OCI-LY7 (cell line): ENCODE data around the gene MAP2K5. TPM values are rescaled to one million over a fixed set of nuclear protein-coding genes. Genes with fewer than 3 reads are reported as not detected.

ENCODE experiments used
- BruUV-seq: library from RNA; stranded (reverse); fragments of 400-500 nt; replicated peaks from 2 replicates; lab custom pipeline; 2021; lab: Mats Ljungman, UMichigan
- CTCF ChIA-PET: fragments of 300-600 bp; sonication (Branson Sonifier 250); formaldehyde crosslinking; loops from one replicate; lab custom pipeline; 2022; ENCODE audit warnings: antibody characterized with exemption; ENCODE audit not compliant: unreplicated experiment; lab: Charles Lee
- POLR2A ChIA-PET: fragments of 300-600 bp; sonication (Branson Sonifier 250); formaldehyde crosslinking; loops from one replicate; lab custom pipeline; 2022; ENCODE audit warnings: antibody characterized with exemption; lab: Charles Lee
- DNase-seq: peaks from one replicate; pipeline ENCODE4 v3.0.0-alpha.2; 2015; ENCODE audit warnings: low spot score
- H2AFZ ChIP-seq: fragments of 200-600 bp; sonication (generic), shearing (Covaris generic); 2 replicates; pipeline ENCODE4 v1.6.1; 2014; ENCODE audit warnings: mild to moderate bottlenecking, antibody characterized with exemption, low read length, moderate library complexity
- H3K27ac ChIP-seq: fragments of 200-600 bp; sonication (generic); 2 replicates; pipeline ENCODE4 v1.5.1; 2014; ENCODE audit warnings: mixed run types, low read depth, mild to moderate bottlenecking, moderate library complexity, low read length, inconsistent platforms; ENCODE audit not compliant: poor library complexity, severe bottlenecking
- H3K36me3 ChIP-seq: fragments of 200-600 bp; sonication (generic); 2 replicates; pipeline ENCODE4 v1.6.1; 2014; ENCODE audit warnings: mild to moderate bottlenecking, antibody characterized with exemption, low read length, moderate library complexity, mixed read lengths; ENCODE audit not compliant: insufficient read depth
- H3K4me1 ChIP-seq: fragments of 200-600 bp; sonication (generic); 2 replicates; pipeline ENCODE4 v1.5.1; 2014; ENCODE audit warnings: mild to moderate bottlenecking, low read length; ENCODE audit not compliant: insufficient read depth, poor library complexity, severe bottlenecking
- H3K4me2 ChIP-seq: fragments of 200-600 bp; sonication (generic); 2 replicates; pipeline ENCODE4 v1.6.1; 2014; ENCODE audit warnings: mild to moderate bottlenecking, low read length
- H3K4me3 ChIP-seq: fragments of 200-600 bp; sonication (generic); 2 replicates; pipeline ENCODE4 v1.5.1; 2014; ENCODE audit warnings: mild to moderate bottlenecking, low read depth, low read length; ENCODE audit not compliant: poor library complexity, severe bottlenecking
- H3K79me2 ChIP-seq: fragments of 200-600 bp; sonication (generic); 2 replicates; pipeline ENCODE4 v1.6.1; 2016; ENCODE audit warnings: low read depth, mild to moderate bottlenecking, low read length, moderate library complexity, mixed read lengths; ENCODE audit not compliant: insufficient read depth
- H3K9me2 ChIP-seq: fragments of 200-600 bp; sonication (generic); 2 replicates; pipeline ENCODE4 v1.6.1; 2016; ENCODE audit warnings: mild to moderate bottlenecking, low read length, mixed read lengths; ENCODE audit not compliant: insufficient read depth
- H3K9me3 ChIP-seq: fragments of 200-600 bp; sonication (generic); 2 replicates; pipeline ENCODE4 v1.6.1; 2014; ENCODE audit warnings: mild to moderate bottlenecking, mixed run types, low read length, mixed read lengths
- H4K20me1 ChIP-seq: fragments of 200-600 bp; sonication (generic); 2 replicates; pipeline ENCODE4 v1.6.1; 2014; ENCODE audit warnings: mild to moderate bottlenecking, antibody characterized with exemption, low read length, moderate library complexity, mixed read lengths; ENCODE audit not compliant: insufficient read depth
- CTCF ChIP-seq: fragments of 200-600 bp; sonication (generic); conservative IDR thresholded peaks from 2 replicates; pipeline ENCODE4 v1.5.1; 2014; ENCODE audit warnings: mild to moderate bottlenecking, antibody characterized with exemption, low read length, moderate library complexity, mixed read lengths
- EZH2phosphoT487 ChIP-seq: fragments of 200-600 bp; sonication (generic); IDR thresholded peaks from 2 replicates; pipeline ENCODE4 v1.6.1; 2018; ENCODE audit warnings: low read depth, borderline replicate concordance, mild to moderate bottlenecking, mixed run types, antibody characterized with exemption, low read length, moderate library complexity, mixed read lengths
- intact Hi-C: fragments of 100-400 bp; cut with micrococcal nuclease; formaldehyde crosslinking; loops from one replicate; pipeline ENCODE4 v1.10.0; 2022; ENCODE audit not compliant: unreplicated experiment
- total RNA-seq, 2 experiments: library from RNA; depleted of rRNA in 1 of 2; stranded (reverse); fragments of >200 nt in 1 of 2; shearing (Covaris generic) in 1 of 2; gene quantifications; 2 replicates each; pipeline ENCODE4 v1.2.3, GENCODE V29; 2014 to 2022

The MAP2K5 gene
- total RNA-seq, 2 experiments from 2014 or later: 10.2 to 35.0 TPM

DNA sequence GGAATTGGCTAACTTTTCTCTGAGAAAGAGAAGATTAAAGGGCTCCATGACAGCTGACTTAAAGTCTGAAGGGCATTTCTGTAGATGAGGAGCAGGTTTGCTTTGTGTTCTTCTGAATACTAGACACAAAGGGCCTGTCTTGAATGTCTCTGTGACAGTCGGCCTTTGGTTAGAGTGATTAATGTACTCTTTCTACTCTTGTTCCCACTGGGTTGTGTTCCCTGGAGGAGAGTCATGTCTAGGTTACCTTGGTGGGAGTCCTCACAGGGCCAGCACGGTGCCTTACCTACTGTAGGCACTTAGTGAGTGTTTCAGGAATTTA is 66.1 kb downstream of the MAP2K5 start:
- no peaks in the 10 kb centered on the region for H3K9me3 ChIP-seq
- H3K9me2 ChIP-seq: no peaks in the 10 kb centered on the region
- POLR2A ChIA-PET: no interaction called here
- BruUV-seq: no TSS peak
- H3K4me2 ChIP-seq: no peak overlapping the region
- CTCF ChIA-PET: no interaction called here
- H2AFZ ChIP-seq: no peak overlapping the region
- no peaks in the 10 kb centered on the region for H3K36me3 ChIP-seq
- no peak for DNase-seq
- H3K4me3 ChIP-seq: no peak overlapping the region
- intact Hi-C loops: no loop called here
- H3K4me1 ChIP-seq: no peaks in the 10 kb centered on the region
- TF ChIP-seq CTCF (no peak), EZH2phosphoT487 (no peak)
- H4K20me1 ChIP-seq: no peaks in the 10 kb centered on the region
- no peak overlapping the region for H3K27ac ChIP-seq
- H3K79me2 ChIP-seq: no peaks in the 10 kb centered on the region

GRCh38 chr15:67611370-67612369 is 69.2 kb downstream of the MAP2K5 start:
- Histone ChIP-seq H3K79me2 (no peaks in the 10 kb centered on the region), H3K4me3 (no peak overlapping the region), H3K9me2 (no peaks in the 10 kb centered on the region), H3K36me3 (no peaks in the 10 kb centered on the region), H3K27ac (no peak overlapping the region), H3K4me1 (no peaks in the 10 kb centered on the region), H3K4me2 (no peak overlapping the region), H2AFZ (no peak overlapping the region), H4K20me1 (no peaks in the 10 kb centered on the region), H3K9me3 (no peaks in the 10 kb centered on the region)
- CTCF ChIA-PET: no interaction called here
- no TSS peak for BruUV-seq
- intact Hi-C loops: no loop called here
- POLR2A ChIA-PET: interaction anchor here (0.6 to 0.8 kb wide), 2 partner anchors 70 to 84 kb away, joined by 3 read pairs; no protein-coding TSS in a partner anchor
- TF ChIP-seq EZH2phosphoT487 (no peak), CTCF (no peak)
- DNase-seq: no peak

- no peaks in the 10 kb centered on the region for H3K9me2 ChIP-seq
- POLR2A ChIA-PET: interaction anchor here (0.9 kb wide), 1 partner anchor 44 kb away, joined by 3 read pairs; no protein-coding TSS in a partner anchor
These were observed 70.7 kb downstream of the MAP2K5 start for GRCh38 chr15:67613211-67613610.

More at GRCh38 chr15:67613211-67613610, 70.7 kb downstream of the MAP2K5 start:
- no peak for DNase-seq
- no peaks in the 10 kb centered on the region for H3K4me1 ChIP-seq
- intact Hi-C loops: no loop called here
- H3K9me3 ChIP-seq: no peaks in the 10 kb centered on the region
- no peaks in the 10 kb centered on the region for H4K20me1 ChIP-seq
- no peak overlapping the region for H3K27ac ChIP-seq
- no TSS peak for BruUV-seq
- H2AFZ ChIP-seq: no peak overlapping the region
- no peak overlapping the region for H3K4me2 ChIP-seq
- H3K36me3 ChIP-seq: no peaks in the 10 kb centered on the region
- H3K79me2 ChIP-seq: no peaks in the 10 kb centered on the region
- no peak overlapping the region for H3K4me3 ChIP-seq
- CTCF ChIA-PET: interaction anchor here (0.6 kb wide), 1 partner anchor 219 kb away, joined by 3 read pairs; no protein-coding TSS in a partner anchor
- TF ChIP-seq EZH2phosphoT487 (no peak), CTCF (no peak)
